ENCODE data around the gene CCDC191.

The CCDC191 gene, protein sequence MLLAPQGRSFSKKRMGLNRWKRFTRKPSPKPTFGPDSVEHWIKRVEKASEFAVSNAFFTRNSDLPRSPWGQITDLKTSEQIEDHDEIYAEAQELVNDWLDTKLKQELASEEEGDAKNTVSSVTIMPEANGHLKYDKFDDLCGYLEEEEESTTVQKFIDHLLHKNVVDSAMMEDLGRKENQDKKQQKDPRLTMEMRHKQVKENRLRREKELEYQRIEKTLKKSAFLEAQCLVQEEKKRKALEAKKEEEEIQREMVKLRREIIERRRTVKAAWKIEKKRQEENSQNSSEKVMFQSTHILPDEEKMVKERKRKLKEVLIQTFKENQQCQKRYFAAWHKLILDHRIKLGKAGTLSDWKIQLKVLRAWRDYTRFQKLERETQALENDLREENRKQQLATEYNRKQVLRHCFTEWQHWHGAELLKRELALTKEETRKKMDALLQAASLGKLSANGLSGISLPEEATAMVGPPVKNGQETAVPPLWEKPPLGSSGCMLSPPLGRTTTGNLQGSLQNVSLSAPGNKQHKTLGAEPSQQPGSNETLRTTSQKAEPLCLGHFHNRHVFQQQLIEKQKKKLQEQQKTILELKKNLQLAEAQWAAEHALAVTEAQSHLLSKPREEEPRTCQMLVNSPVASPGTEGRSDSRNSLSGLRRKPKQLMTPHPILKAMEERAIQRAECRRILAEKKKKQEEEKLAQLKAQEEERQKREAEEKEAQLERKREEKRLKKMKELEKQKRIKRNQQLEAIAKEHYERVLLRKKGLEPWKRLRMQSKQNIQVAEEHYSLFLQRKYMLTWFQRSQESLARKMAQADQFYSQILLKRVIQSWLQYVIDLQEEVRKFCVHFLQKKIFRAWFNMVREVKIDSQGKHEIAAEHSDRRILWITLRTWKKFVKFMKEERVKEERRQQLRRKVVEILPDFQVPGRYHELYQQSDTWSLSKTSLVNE

DNA sequence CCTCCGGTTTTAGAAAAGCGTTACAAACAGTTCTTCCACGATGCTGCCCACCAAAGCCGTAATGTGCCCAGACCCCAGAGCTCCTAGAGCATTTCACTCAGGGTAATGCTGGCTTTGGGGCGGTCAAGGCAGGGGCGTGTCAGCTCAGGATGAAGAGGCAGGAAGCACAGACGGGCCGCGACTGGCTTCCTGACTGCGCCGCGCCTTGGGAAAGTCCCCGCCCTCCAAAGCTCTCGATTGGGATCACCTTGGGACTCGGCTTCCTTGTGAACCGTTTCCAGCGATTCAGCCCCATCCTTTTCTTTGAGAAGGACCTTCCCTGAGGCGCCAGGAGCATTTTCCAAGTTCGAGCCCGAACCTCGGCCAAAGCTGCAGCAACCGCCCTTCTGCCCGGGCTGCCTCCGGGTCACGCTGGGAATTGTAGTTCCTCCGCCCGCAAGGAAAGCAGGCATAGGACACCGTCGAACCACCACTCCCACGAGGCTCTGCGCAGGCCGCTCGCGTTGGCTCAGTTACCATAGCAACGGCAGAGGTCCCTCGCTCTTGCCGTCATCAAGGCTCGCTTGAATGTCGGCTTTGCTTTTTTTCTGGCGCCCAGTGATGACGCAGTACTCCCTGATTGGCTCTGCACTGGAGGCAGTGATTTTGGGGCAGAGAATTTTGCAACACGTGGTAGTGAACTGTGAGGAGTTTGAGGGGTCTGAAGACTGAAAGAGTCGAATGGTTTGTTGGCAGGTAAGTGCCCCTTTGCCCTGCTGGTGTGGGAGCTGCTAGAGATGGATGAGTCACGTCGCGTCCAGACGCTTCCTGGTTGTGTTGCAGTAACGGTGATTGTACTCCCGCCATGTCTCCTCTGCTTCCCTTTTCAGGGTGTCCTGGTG is at the start of gene CCDC191, which contains the start of gene QTRT2:
CCDC191 (minus strand) TSS at position 397 of the 881 bp plus-strand sequence; CDS start at position 337, 60 bp downstream.
QTRT2 (plus strand) TSS at position 608 of the 881 bp plus-strand sequence. CDS start 8,521 bp downstream, outside the sequence.
- peak; percentile 96 to 99 for DNase-seq (ENCODE audit: low read depth in 2 of 2)

DNA sequence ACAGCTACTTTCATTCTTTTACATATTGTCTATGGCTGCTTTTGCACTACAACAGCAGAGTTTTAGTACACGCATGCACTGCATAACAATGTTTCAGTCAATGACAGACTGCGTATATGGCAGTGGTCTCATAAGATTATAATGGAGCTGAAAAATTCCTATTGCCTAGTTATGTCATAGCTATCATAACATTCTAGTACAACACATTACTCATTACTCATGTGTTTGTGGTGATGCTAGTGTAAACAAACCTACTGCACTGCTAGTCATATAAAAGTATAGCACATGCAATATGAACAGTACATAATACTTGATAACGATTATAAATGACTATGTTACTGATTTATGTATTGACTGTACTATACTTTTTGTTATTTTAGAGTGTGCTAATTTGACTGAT is 48.1 kb upstream of the CCDC191 start:
- no peak for DNase-seq (ENCODE audit: low read depth in 2 of 2)

DNA sequence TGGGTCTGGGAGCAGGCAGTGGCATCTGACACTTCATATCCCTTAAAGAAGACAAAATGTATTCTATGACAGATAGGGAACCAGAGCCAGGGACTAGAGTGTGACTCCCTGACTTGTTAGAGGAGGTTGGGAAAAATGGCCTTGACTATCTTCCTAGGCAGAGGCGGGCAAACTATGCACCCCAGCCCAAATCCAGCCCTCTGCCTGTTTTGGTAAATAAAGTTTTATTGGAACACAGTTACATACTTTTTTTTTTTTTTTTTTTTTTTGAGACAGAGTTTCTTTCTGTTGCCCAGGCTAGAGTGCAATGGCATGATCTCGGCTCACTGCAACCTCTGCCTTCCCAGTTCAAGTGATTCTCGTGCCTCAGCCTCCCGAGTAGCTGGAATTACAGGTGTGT is 47.5 kb upstream of the CCDC191 start:
- no peak for DNase-seq (ENCODE audit: low read depth in 2 of 2)

DNA sequence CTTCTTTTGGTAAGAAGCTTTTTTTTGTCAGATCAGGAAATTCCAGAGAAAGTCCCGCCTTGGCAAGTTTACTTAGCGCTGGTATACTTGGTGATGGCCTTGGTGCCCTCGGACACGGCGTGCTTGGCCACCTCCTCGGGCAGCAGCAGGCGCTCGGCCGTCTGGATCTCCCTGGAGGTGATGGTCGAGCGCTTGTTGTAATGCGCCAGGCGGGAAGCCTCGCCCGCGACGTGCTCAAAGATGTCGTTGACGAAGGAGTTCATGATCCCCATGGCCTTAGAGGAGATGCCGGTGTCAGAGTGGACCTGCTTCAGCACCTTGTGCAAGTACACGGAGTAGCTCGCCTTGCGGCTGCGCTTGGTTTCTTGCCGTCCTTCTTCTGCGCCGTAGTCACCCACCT is 46.9 kb upstream of the CCDC191 start:
- DNase-seq (ENCODE audit: low read depth in 2 of 2) = no peak

DNA sequence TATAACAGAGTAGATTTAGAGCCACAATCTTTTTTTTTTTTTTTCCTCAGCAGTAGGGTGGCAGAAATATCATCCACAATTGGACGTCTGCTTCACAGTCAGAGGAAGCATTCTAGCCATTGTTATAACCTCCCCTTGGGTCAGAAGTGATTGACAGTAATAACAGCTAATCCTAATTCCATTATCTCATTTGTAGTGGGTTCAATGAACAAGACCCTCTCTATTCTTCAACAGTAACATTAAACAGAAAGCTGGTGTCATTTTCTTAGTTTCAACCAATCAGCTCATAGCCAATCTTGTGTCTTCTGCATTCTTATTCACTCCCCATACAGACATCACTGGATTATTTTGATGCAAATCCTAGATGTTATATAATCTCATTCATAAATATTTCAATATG is 44.8 kb upstream of the CCDC191 start:
- DNase-seq (ENCODE audit: low read depth in 2 of 2) = no peak

DNA sequence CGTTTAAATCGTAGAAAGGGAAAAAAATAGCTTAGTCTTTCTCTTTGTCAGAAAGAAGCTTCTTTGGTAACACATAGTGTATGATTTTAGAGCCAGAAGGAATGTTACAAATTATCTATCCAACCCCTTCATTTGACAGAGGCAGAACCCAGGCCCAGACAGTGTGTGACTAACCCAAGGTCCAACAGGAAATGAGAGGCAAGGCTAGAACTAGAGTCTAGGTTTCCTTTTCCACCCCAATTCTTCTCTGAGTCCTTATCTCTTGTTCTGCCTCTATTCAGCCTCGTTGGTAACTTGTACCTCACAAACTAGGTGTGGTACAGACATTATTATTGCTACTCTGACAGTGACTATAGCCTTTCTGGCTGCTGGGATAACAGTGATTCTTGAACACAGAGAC is 39.5 kb upstream of the CCDC191 start:
- no peak for DNase-seq (ENCODE audit: low read depth in 2 of 2)

DNA sequence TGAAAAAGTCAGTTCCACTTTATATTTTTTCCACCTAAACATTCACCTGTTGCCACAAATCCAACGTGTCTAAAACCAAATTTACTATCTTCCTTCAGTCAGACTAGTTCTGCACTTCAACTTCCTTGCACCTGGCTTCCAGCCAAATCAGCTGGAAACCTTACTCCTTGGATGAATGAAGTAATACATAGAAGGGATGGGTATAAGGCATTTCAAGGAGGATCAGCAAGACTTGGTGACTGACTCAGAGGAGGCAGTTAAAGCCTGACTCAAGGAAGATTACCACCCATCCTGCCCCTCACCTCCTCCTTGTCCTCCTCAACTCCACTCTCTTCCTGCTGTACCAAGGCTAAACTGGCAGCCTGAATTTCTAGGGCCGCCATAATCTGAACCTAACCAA is 37.3 kb upstream of the CCDC191 start:
- no peak for DNase-seq (ENCODE audit: low read depth in 2 of 2)

DNA sequence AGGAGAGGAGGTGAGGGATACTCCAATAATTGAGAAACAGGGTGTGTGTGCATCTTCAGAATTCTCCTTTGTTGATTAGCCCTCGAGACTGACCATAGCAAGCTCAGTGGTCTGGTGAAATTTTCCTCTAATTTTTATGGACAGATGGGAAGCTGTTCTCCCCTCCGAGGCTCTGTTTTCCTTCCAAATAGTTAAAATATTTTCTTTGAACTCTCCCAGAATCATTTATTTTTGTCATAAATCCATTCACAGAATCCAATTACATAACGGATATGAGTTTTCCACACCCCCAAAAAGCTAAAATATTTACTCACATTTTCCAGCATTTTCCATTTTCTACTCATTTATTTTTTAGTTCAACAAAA is 36.7 kb upstream of the CCDC191 start:
- no peak for DNase-seq (ENCODE audit: low read depth in 2 of 2)

DNA sequence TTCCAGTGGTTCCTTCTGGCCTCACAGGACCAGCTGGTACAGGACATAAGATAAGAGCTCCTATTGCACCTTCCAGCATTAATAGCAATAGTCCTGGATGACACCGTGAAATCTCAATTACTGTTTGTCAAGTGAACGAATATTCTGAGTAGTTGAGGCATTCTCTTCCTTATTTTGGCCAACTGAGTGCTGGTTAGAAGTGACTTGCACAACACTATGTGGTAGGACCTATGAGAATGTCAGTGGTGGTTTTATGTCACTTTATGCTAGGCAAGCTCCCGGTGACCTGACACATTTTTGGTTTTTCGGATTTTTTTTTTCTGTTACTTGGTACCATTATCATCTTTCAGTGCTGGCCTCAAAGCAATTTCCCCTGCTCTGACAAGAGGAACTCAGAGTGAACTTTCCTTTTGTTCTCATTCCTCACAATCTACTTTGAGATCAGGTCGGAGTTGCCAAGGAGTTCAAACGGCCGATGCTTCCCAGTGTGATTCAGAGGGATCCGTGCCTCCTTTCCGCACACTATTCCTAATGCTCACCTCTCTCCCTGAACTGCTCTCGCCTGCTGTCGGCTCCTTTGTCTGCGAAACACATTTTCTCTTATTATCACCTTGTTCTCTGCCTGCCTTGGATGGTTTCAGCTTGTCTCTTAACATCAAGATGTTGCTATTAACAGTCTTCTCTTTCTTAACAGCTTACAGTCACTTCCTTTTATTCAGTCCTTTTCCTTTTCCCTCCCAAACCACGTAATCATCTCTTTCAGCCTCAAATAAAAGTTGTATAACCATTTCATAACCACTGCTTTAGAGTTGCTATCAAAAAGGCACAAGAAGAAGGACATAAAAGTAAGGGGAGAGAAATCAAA is 36.1 kb upstream of the CCDC191 start:
- DNase-seq (ENCODE audit: low read depth in 2 of 2) = no peak

DNA sequence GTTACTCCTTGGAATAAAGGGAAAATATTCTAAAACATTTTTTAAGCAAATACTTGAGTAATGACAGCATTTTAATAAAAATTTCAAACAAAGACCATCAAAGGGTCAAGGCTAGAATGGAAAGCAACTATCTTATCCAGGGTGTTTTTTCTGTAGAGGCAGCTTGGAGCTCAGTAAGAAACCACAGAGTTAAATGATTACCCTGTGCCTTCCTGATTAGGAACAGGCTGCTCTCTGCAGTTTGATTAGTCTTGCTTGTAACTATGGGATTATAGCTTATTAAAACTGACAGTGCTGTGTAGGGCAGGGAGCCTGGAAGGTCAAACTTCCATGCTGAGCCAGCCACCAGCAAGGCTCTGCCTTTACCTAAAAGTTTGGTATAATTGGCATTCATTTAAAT is 33.3 kb upstream of the CCDC191 start:
- DNase-seq (ENCODE audit: low read depth in 2 of 2) = no peak

DNA sequence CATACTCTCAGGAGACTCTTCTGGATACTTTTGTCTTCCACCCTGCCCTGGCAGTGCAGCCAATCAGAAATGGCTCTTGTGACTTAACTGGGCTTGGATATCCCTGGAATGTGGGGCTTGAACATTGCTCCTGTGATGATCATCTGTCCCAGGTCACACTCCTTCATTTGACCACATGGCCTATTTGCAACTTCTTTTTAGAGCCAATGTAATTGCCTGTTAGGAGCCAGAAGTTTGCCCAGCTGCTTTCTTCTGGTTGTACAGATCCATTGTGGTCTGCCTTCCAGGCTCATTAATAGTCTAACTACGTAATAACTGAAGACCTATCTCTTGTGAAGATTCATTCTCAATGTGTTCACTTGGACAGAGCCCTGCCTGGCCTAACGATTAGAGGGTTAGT is 30.0 kb upstream of the CCDC191 start:
- DNase-seq (ENCODE audit: low read depth in 2 of 2) = no peak

DNA sequence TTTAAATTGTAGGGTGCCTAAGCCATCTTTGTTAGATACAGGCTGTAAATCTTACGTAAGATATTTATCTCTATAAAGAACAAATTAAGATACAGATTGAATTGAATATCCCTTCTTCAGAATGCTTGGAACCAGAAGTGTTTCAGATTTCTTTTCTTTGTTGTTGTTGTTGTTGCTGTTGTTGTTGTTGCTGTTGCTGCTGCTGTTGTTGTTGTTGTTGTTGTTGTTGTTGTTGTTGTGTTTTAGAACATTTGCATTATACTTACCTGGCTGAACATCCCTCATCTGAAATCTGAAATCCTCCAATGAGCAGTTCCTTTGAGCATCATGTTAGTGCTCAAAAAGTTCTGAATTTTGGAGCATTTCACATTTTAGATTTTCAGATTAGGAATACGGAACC is 26.8 kb upstream of the CCDC191 start:
- no peak for DNase-seq (ENCODE audit: low read depth in 2 of 2)

DNA sequence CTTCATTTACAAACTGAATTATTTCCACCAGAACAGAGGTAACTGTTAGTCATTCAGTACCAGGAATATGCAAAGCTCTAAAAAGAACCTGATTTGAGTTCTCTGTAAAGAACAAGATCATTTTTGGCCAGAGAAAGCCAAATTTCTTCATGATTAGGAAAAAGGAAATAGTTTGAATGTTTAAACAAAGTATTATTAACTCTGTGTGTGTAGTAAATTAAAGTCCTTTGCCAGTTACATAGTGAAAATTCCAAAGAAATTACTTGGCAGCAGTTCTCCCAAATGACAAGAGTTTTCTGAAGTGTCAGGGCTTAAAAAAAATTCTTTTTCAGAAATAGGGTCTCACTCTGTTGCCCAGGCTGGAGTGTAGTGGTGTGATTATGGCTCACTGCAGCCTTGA is 24.7 kb upstream of the CCDC191 start:
- DNase-seq (ENCODE audit: low read depth in 2 of 2) = no peak

DNA sequence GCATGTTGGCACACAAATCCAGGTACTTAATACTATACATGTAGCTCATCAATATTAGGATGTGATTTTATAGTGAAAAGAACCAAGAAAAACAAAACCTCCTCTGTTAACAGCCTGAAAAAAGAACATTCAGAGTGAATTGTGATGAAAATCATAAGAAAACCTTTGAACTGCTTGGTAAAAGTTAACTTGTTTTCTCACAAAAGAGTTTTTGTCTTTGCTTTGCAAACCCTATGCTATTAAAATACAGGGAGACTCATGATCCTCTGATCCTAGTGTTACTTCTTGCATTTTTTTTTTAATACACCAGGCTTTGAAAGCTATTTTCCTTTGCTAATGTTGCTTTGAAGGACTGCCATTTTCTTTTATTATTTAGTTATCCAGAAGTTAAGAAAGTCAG is 23.9 kb upstream of the CCDC191 start:
- DNase-seq (ENCODE audit: low read depth in 2 of 2) = no peak

DNA sequence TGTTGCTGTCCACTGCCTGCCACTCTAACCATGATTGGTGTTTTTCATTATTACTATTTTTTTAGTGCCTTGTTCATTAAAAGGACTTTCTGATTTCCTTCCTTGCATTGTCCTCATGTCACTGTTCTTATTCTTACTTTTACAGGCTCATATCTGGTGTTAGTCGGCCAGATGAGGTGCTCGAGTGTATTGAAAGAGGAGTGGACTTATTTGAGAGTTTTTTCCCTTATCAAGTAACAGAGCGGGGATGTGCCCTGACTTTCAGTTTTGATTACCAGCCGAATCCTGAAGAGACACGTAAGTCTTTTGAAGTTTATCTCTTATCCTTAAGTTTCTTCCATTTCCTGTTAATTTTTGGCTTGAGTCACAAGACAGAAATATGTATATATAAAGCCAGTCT is 23.4 kb upstream of the CCDC191 start:
- DNase-seq (ENCODE audit: low read depth in 2 of 2) = no peak

DNA sequence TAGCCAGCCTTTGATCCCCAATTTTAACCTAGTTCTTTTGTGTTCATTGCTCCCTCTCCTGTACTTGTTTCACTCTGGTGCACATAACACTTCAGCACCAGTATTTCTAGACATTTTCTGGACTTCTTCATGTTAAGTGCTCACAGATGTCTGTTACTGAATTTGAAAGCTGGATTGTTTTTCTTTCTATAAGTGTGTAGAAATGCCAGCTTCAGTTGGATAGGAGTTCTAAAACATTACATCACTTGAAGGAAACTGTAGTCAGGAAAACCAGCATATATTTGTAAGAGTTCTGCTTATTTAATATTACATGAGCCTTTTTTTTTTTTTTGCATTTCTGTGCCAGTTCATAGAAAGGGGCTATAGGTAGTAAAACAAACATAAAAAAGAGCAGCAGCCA is 21.8 kb upstream of the CCDC191 start:
- DNase-seq (ENCODE audit: low read depth in 2 of 2) = no peak

DNA sequence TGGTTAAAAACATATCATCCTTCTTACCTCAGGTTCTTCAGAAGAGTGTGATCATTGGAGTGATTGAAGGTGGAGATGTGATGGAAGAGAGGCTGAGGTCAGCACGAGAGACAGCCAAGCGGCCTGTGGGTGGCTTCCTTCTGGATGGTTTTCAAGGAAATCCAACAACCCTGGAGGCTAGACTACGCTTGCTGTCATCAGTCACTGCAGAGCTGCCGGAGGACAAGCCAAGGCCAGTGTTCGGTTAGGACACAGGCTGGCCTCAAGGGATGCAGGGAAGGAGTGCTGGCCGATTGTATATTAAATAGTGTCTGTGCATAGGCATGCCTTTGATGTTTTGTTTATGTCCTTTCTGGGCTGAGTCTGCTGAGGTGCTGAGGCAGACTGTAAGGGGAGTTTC is 20.4 kb upstream of the CCDC191 start:
- DNase-seq (ENCODE audit: low read depth in 2 of 2) = no peak

DNA sequence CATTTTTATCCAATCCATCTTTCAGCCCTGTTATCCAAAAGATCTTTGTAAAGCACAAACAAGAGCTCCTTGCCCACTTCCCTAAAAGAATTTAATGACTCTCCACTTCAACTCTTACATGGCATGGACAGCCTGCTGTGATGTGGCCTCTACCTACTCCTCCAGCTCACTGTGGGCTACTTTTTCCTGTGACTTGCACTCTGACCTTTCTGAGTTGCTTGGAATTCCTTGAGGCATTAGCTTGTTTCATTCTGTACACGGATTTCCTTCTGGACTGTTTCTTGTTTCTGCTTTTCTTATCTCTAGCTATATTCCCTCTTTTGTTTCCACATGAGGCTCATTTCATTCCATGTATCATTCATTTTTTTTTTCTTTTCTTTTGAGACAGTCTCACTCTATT is 15.5 kb upstream of the CCDC191 start:
- no peak for DNase-seq (ENCODE audit: low read depth in 2 of 2)

DNA sequence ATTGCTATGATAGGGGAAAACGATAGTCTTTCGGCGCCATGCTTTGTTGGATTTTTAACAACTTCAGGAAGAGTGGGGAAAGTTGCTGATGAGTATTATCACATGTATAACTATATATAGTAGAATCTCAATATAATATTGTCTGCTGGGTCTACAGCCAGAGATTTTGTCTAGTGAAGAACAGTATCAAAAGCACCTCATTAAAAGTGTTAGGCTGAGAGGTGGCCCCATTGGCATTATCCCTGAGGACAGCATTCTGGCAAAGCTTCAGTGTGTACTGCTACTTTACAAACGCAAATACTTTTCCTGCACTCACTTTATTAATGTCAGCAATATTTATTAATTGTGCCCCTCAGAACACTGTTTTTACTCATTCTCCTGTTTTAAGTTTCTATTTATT is 12.0 kb upstream of the CCDC191 start:
- no peak for DNase-seq (ENCODE audit: low read depth in 2 of 2)

DNA sequence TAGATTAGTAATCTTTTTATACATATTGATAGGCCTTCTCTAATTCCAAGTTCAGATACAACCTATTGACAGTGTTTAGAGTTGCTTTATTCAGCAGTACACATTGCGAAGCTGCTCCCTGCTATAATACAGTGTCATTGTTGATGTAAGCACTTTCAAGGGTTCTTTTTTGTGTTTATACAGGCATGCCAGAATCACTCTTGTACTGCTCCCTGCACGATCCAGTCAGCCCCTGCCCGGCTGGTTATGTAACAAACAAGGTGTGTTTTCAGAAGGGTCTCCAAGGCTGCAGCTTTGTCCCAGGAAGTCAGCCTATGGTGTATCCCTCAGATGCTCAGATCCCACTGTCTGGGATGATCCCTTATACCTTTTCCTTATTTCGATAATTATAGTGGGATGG is 11.5 kb upstream of the CCDC191 start:
- DNase-seq (ENCODE audit: low read depth in 2 of 2) = no peak
